GM19455 (cell line): ENCODE results near the gene A1BG.

Experiments
- ATAC-seq: cut with Tn5 transposase; IDR thresholded peaks from one replicate; pipeline ENCODE4 v1.9.1; 2021; ENCODE audit not compliant: unreplicated experiment

A1BG gene

GRCh38 chr19:58305065-58305931 lies 48.0 kb downstream of the A1BG start, which contains the start of gene ERVK3-1:
TSS of gene ERVK3-1 (plus strand) at chr19:58305377. CDS start at chr19:58312169, 6,792 bp downstream.
- peak; percentile 95 for ATAC-seq

- peak; percentile 5 for ATAC-seq
These were observed 48.6 kb downstream of the A1BG start for GRCh38 chr19:58304748-58305064.

- ATAC-seq: no peak
These were observed 49.0 kb downstream of the A1BG start for GRCh38 chr19:58304255-58304654.

GRCh38 chr19:58300620-58301019 lies 52.7 kb downstream of the A1BG start:
- ATAC-seq: no peak

GRCh38 chr19:58296104-58296503 lies 57.2 kb downstream of the A1BG start:
- ATAC-seq: no peak
